GM08714 (cell line): ENCODE data around the gene SPATA31D3.
"Not testable (repeated sequence)": the region's sequence is repeated elsewhere in the genome, so short reads cannot be mapped to it uniquely, and the experiment has no call there.

ENCODE experiments used
- H3K4me3 ChIP-seq: fragments of 200-500 bp; sonication (Bioruptor generic); 2 replicates; pipeline ENCODE4 v1.5.1; 2014; ENCODE audit warnings: mild to moderate bottlenecking, low read length, inconsistent platforms
- ZNF274 ChIP-seq: IDR thresholded peaks from 2 replicates; pipeline ENCODE4 v1.6.1; 2012; ENCODE audit warnings: mild to moderate bottlenecking, low read depth, low read length

SPATA31D3 gene

GRCh38 chr9:81943393-81943792 lies at the start of gene SPATA31D3:
Gene SPATA31D3, plus strand, starts transcription at chr9:81943500. Its CDS starts 86 bp downstream, at chr9:81943586.
- not testable (repeated sequence) for H3K4me3 ChIP-seq

DNA sequence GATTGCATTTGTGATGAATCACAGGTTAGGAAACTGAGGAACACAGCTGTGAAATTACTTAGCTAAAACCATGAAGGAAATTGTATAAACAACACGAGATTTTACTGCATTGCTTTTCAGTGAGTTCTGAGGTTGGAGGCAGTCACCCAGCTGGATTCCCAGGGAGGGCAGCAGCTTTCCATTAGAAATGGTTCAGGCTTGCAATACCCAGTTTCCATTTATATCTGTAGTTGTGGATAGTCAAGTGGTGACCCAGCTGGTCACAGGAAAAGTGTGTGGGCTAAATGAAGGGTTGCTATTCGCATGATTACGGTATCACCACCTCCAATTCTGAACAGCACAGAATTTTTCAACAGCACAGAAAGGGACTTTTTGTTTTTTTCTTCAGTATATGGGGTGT lies 49.4 kb upstream of the SPATA31D3 start:
- TF ChIP-seq ZNF274, result no peak

GRCh38 chr9:81894891-81895290 lies 48.4 kb upstream of the SPATA31D3 start:
- no peak for TF ChIP-seq ZNF274
- H3K4me3 ChIP-seq, result no peak overlapping the region

More for the DNA sequence above, 49.4 kb upstream of the SPATA31D3 start:
- H3K4me3 ChIP-seq, result no peak overlapping the region

DNA sequence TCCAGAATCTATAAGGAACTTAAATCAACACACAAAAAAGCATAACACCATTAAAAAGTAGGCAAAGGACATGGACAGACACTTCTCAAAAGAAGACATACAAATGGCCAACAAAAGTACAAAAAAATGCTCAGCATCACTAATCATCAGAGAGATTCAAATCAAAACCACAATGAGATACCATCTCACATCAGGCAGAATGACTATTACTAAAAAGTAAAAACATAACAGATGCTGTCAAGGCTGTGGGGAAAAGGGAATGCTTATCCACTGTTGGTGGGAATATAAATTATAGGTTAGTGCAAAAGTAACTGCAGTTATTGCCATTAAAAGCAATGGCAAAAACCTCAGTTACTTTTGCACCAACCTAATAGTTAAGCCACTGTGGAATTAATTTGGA lies 47.2 kb upstream of the SPATA31D3 start:
- no peak overlapping the region for H3K4me3 ChIP-seq
- TF ChIP-seq ZNF274, result no peak

GRCh38 chr9:81898851-81899250 lies 44.4 kb upstream of the SPATA31D3 start:
- no peak for TF ChIP-seq ZNF274
- H3K4me3 ChIP-seq, result no peak overlapping the region

- no peak for TF ChIP-seq ZNF274
- H3K4me3 ChIP-seq, result no peak overlapping the region
Measured at GRCh38 chr9:81902196-81902595, 41.1 kb upstream of the SPATA31D3 start.

- TF ChIP-seq ZNF274, result no peak
- H3K4me3 ChIP-seq, result no peak overlapping the region
Measured at GRCh38 chr9:81902626-81903025, 40.7 kb upstream of the SPATA31D3 start.

- H3K4me3 ChIP-seq, result no peak overlapping the region
- TF ChIP-seq ZNF274, result no peak
Measured at GRCh38 chr9:81906671-81907070, 36.6 kb upstream of the SPATA31D3 start.

GRCh38 chr9:81912135-81912534 lies 31.2 kb upstream of the SPATA31D3 start:
- TF ChIP-seq ZNF274, result no peak
- H3K4me3 ChIP-seq, result no peak overlapping the region

- no peak overlapping the region for H3K4me3 ChIP-seq
- TF ChIP-seq ZNF274, result no peak
Measured at GRCh38 chr9:81915801-81916505, 27.3 kb upstream of the SPATA31D3 start.

DNA sequence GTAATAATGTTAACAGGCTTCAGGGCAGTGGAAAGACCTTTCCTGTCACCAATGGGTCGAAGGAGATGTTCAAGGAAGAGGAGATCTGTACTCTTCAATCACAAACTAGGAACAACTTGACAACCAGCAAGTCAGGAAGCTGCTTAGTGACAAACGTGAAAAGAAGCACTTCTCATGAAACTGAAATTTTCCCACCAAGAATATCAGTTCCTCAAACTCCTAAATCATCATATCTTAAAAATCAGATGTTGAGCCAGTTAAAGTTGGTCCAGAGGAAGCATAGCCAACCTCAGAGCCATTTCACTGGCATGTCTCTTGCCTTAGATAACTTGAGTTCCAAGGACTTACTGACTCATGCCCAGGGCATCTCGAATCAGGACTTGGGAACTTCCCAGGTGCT lies 24.8 kb upstream of the SPATA31D3 start:
- not testable (repeated sequence) for H3K4me3 ChIP-seq

DNA sequence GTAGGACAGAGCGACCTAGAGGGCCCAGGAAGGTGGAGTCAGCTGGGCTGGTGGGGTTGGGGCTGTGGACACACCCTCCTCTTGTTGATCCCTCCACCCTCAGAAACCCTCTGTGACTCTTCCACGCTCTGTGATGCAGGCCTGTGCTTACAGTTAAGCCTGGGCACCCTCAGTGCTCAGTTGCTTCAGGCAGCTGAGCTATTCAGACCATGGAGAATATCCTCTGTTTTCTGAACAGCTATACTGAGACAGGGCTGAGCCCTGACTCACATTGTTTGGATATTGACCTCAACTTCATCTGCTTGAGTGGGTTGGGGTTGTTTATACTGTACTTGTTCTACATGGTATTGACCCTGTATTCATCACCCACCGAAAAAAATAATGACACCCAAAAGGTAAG lies 15.0 kb upstream of the SPATA31D3 start, which contains the start of gene SPATA31D4:
TSS of gene SPATA31D4 (plus strand) at position 124 of the 400 bp plus-strand sequence. CDS start at position 210, 86 bp downstream.
- not testable (repeated sequence) for H3K4me3 ChIP-seq

DNA sequence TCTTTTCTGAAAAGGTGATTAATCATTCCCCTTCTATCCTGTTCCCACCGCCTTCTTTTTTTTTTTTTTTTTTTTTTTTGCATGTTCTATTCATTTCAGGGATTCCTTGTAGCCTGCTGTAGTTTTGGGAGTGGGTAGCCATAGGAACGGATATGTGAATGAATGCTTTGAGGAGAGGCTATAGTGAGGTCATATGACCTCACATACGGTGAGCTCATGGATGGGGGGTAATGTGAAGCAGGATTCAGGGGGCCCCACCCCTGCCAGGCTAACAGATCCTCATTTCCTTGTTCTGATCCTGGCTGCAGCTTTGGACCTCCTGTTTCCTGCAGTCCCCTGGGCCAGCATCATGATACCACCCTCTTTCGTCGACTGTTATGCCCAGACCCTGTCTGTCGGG lies 13.2 kb upstream of the SPATA31D3 start:
- H3K4me3 ChIP-seq, result not testable (repeated sequence)

GRCh38 chr9:81933547-81933946 lies 9.8 kb upstream of the SPATA31D3 start:
- H3K4me3 ChIP-seq, result not testable (repeated sequence)

DNA sequence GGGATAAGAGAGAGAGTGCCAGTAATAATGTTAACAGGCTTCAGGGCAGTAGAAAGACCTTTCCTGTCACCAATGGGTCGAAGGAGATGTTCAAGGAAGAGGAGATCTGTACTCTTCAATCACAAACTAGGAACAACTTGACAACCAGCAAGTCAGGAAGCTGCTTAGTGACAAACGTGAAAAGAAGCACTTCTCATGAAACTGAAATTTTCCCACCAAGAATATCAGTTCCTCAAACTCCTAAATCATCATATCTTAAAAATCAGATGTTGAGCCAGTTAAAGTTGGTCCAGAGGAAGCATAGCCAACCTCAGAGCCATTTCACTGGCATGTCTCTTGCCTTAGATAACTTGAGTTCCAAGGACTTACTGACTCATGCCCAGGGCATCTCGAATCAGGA lies 5.3 kb downstream of the SPATA31D3 start:
- H3K4me3 ChIP-seq, result not testable (repeated sequence)

GRCh38 chr9:81953096-81953495 lies 9.8 kb downstream of the SPATA31D3 start:
- no peak overlapping the region for H3K4me3 ChIP-seq
- no peak for TF ChIP-seq ZNF274

DNA sequence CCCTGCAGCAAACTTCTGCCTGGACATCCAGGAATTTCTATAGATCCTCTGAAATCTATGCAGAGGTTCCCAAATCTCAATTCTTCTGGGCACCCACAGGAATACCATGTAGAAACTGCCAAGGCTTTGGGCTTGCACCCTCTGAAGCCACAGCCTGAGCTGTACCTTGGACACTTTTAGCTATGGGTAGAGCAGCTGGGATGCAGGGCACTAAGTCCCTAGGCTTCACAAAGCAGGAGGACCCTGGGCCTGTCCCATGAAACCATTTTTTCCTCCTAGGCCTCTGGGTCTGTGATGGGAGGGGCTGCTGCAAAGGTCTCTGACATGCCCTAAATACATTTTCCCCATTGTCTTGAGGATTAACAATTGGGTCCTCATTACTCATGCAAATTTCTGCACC lies 12.3 kb downstream of the SPATA31D3 start:
- TF ChIP-seq ZNF274, result no peak
- no peak overlapping the region for H3K4me3 ChIP-seq
